ENCODE measurements around the gene MT1F. TPM values are rescaled to one million over a fixed set of nuclear protein-coding genes. Genes with fewer than 3 reads are reported as not detected.

Gene MT1F
- total RNA-seq, 1 donor from 2014 or later: not detected

GRCh38 chr16:56649271-56649670 lies 8.5 kb upstream of the MT1F start:
- Histone ChIP-seq H3K4me2 (no peak overlapping the region), H3K27ac (no peak overlapping the region), H3K36me3 (no peaks in the 10 kb centered on the region), H3K27me3 (peaks cover 98% of the 10 kb centered on the region), H4K20me1 (ENCODE audit: low read depth) (peaks cover 18% of the 10 kb centered on the region), H2AFZ (replicated peaks) (no peak overlapping the region), H3K4me3 (no peak overlapping the region), H3K79me2 (ENCODE audit: low read depth) (no peaks in the 10 kb centered on the region), H3K9ac (no peak overlapping the region), H3F3A (ENCODE audit: low read depth) (no peaks in the 10 kb centered on the region), H3K9me3 (ENCODE audit: low read depth) (no peaks in the 10 kb centered on the region), H3K4me1 (no peaks in the 10 kb centered on the region)
- no peak for DNase-seq (ENCODE audit: low spot score)
- no peak overlapping the region for H3K27ac Mint-ChIP-seq
- no peaks in the 10 kb centered on the region for H3K4me1 Mint-ChIP-seq
- no peak for TF ChIP-seq EZH2 (IDR thresholded peaks at IDR 0.05)
- TF ChIP-seq EZH2phosphoT487 (IDR thresholded peaks at IDR 0.05): no peak
- no peak for TF ChIP-seq CTCF (IDR thresholded peaks at IDR 0.05)
- no peaks in the 10 kb centered on the region for H3K9me3 Mint-ChIP-seq
- H3K27me3 Mint-ChIP-seq (ENCODE audit: insufficient read depth, low read depth): peaks cover 59% of the 10 kb centered on the region
- H3K36me3 Mint-ChIP-seq: no peaks in the 10 kb centered on the region
- H3K4me3 Mint-ChIP-seq: no peak overlapping the region

GRCh38 chr16:56649820-56650219 lies 7.9 kb upstream of the MT1F start:
- Histone ChIP-seq H4K20me1 (ENCODE audit: low read depth) (peaks cover 13% of the 10 kb centered on the region), H3K9ac (no peak overlapping the region), H3K27ac (no peak overlapping the region), H3K4me3 (no peak overlapping the region), H3K4me2 (no peak overlapping the region), H2AFZ (replicated peaks) (no peak overlapping the region), H3K36me3 (no peaks in the 10 kb centered on the region), H3K9me3 (ENCODE audit: low read depth) (no peaks in the 10 kb centered on the region), H3K4me1 (no peaks in the 10 kb centered on the region), H3F3A (ENCODE audit: low read depth) (no peaks in the 10 kb centered on the region), H3K27me3 (peaks cover 98% of the 10 kb centered on the region), H3K79me2 (ENCODE audit: low read depth) (no peaks in the 10 kb centered on the region)
- TF ChIP-seq EZH2phosphoT487 (IDR thresholded peaks at IDR 0.05) (no peak), EZH2 (IDR thresholded peaks at IDR 0.05) (no peak), CTCF (IDR thresholded peaks at IDR 0.05) (no peak)
- Mint-ChIP-seq H3K36me3 (no peaks in the 10 kb centered on the region), H3K27me3 (ENCODE audit: insufficient read depth, low read depth) (peaks cover 54% of the 10 kb centered on the region), H3K4me3 (no peak overlapping the region), H3K27ac (no peak overlapping the region), H3K4me1 (no peaks in the 10 kb centered on the region), H3K9me3 (no peaks in the 10 kb centered on the region)
- no peak for DNase-seq (ENCODE audit: low spot score)

GRCh38 chr16:56651586-56651985 lies 6.2 kb upstream of the MT1F start, which contains the start of gene MT1B:
Gene MT1B, plus strand, starts transcription at chr16:56651886. Its CDS starts 68 bp downstream, at chr16:56651954.
- H3K27me3 Mint-ChIP-seq (ENCODE audit: insufficient read depth, low read depth): peaks cover 40% of the 10 kb centered on the region
- no peaks in the 10 kb centered on the region for H3K9me3 Mint-ChIP-seq
- H3K4me2 ChIP-seq: no peak within 1 kb of the TSS
- no peak within 1 kb of the TSS for H3K27ac ChIP-seq
- H3K27me3 ChIP-seq: peaks cover 97% of the 10 kb centered on the region
- H3K4me3 Mint-ChIP-seq: no peak within 1 kb of the TSS
- peaks cover 13% of the 10 kb centered on the region for H4K20me1 ChIP-seq (ENCODE audit: low read depth)
- H3K4me1 Mint-ChIP-seq: no peaks in the 10 kb centered on the region
- no peaks in the 10 kb centered on the region for H3K9me3 ChIP-seq (ENCODE audit: low read depth)
- no peak within 1 kb of the TSS for H3K4me3 ChIP-seq
- H3K4me1 ChIP-seq: no peaks in the 10 kb centered on the region
- no peak within 1 kb of the TSS for H2AFZ ChIP-seq (replicated peaks)
- DNase-seq (ENCODE audit: low spot score): no peak
- no peaks in the 10 kb centered on the region for H3K79me2 ChIP-seq (ENCODE audit: low read depth)
- no peaks in the 10 kb centered on the region for H3F3A ChIP-seq (ENCODE audit: low read depth)
- H3K9ac ChIP-seq: no peak within 1 kb of the TSS
- H3K36me3 ChIP-seq: no peaks in the 10 kb centered on the region
- H3K36me3 Mint-ChIP-seq: no peaks in the 10 kb centered on the region
- TF ChIP-seq EZH2 (IDR thresholded peaks at IDR 0.05) (no peak), EZH2phosphoT487 (IDR thresholded peaks at IDR 0.05) (no peak), CTCF (IDR thresholded peaks at IDR 0.05) (no peak)
- no peak within 1 kb of the TSS for H3K27ac Mint-ChIP-seq

Measured in neural progenitor cell (in vitro differentiated cells).